ENCODE measurements around the gene SHMT1. TPM values are rescaled to one million over a fixed set of nuclear protein-coding genes. Genes with fewer than 3 reads are reported as not detected.

SHMT1 gene
- total RNA-seq, 6 experiments from 2014 or later: 7.9 to 18.5 (median 16.2) TPM

GRCh38 chr17:18285296-18285695 is 78.1 kb downstream of the SHMT1 start:
- Mint-ChIP-seq H3K36me3 (ENCODE audit: low read depth) (peaks cover 30% of the 10 kb centered on the region), H3K4me1 (ENCODE audit: low read depth) (no peaks in the 10 kb centered on the region), H3K9me3 (no peaks in the 10 kb centered on the region), H3K27me3 (ENCODE audit: insufficient read depth) (no peaks in the 10 kb centered on the region; the same call in 1 of the 2 replicates), H3K4me3 (no peak overlapping the region), H3K27ac (no peak overlapping the region)
- no peak for DNase-seq
- no peak for TF ChIP-seq CTCF (IDR thresholded peaks at IDR 0.05)

- H3K36me3 Mint-ChIP-seq (ENCODE audit: low read depth): peaks cover 16% of the 10 kb centered on the region
- TF ChIP-seq CTCF (IDR thresholded peaks at IDR 0.05): no peak
- no peaks in the 10 kb centered on the region; the same call in 1 of the 2 replicates for H3K27me3 Mint-ChIP-seq (ENCODE audit: insufficient read depth)
- DNase-seq: no peak
- no peak overlapping the region for H3K4me3 Mint-ChIP-seq
- H3K27ac Mint-ChIP-seq: no peak overlapping the region
- H3K9me3 Mint-ChIP-seq: no peaks in the 10 kb centered on the region
- H3K4me1 Mint-ChIP-seq (ENCODE audit: low read depth): no peaks in the 10 kb centered on the region
Observed at GRCh38 chr17:18281788-18282187, 81.6 kb downstream of the SHMT1 start.

- Mint-ChIP-seq H3K27ac (no peak overlapping the region), H3K9me3 (no peaks in the 10 kb centered on the region), H3K27me3 (ENCODE audit: insufficient read depth) (no peaks in the 10 kb centered on the region; the same call in 1 of the 2 replicates), H3K4me3 (no peak overlapping the region), H3K4me1 (ENCODE audit: low read depth) (no peaks in the 10 kb centered on the region), H3K36me3 (ENCODE audit: low read depth) (peaks cover 18% of the 10 kb centered on the region)
- TF ChIP-seq CTCF (IDR thresholded peaks at IDR 0.05): no peak
- DNase-seq: no peak
Observed at GRCh38 chr17:18280766-18281371, 82.5 kb downstream of the SHMT1 start.

GRCh38 chr17:18280249-18280648 is 83.1 kb downstream of the SHMT1 start:
- Mint-ChIP-seq H3K4me1 (ENCODE audit: low read depth) (no peaks in the 10 kb centered on the region), H3K9me3 (no peaks in the 10 kb centered on the region), H3K27me3 (ENCODE audit: insufficient read depth) (no peaks in the 10 kb centered on the region; the same call in 1 of the 2 replicates), H3K36me3 (ENCODE audit: low read depth) (peaks cover 13% of the 10 kb centered on the region), H3K27ac (no peak overlapping the region), H3K4me3 (no peak overlapping the region)
- no peak for DNase-seq
- TF ChIP-seq CTCF (IDR thresholded peaks at IDR 0.05): no peak

GRCh38 chr17:18278867-18279266 is 84.5 kb downstream of the SHMT1 start:
- Mint-ChIP-seq H3K9me3 (no peaks in the 10 kb centered on the region), H3K27ac (no peak overlapping the region; the same call in 1 of the 2 replicates), H3K4me3 (no peak overlapping the region), H3K36me3 (ENCODE audit: low read depth) (peaks cover 12% of the 10 kb centered on the region; the same call in 1 of the 2 replicates), H3K27me3 (ENCODE audit: insufficient read depth) (no peaks in the 10 kb centered on the region; the same call in 1 of the 2 replicates), H3K4me1 (ENCODE audit: low read depth) (no peaks in the 10 kb centered on the region)
- no peak for DNase-seq
- TF ChIP-seq CTCF (IDR thresholded peaks at IDR 0.05): no peak

Small RNA genes lying within 50 kb of the gene (microRNA-seq; reads per million reads assigned to microRNA genes)
- gene MIR6778: not detected

Other genes starting within 250 kb of the SHMT1 start
- 100 to 1,000 TPM in 3 of 6 experiments, 10 to 100 TPM in 3; 90.2 to 117 (median 103) TPM for gene ALKBH5, start 179.7 kb downstream of the SHMT1 start, total RNA-seq (2021; fragmentation: NEBNext Ultra II Directional; extraction: Animal tissue kit (Norgen Biotek cat#: 25700))
- 10 to 100 TPM; 38.0 to 50.8 (median 41.0) TPM for gene LLGL1, start 137.9 kb downstream of the SHMT1 start, total RNA-seq (2021; fragmentation: NEBNext Ultra II Directional; extraction: Animal tissue kit (Norgen Biotek cat#: 25700))
- gene FLII, start 104.8 kb downstream of the SHMT1 start, total RNA-seq (2021; fragmentation: NEBNext Ultra II Directional; extraction: Animal tissue kit (Norgen Biotek cat#: 25700)): 100 to 1,000 TPM; 347 to 472 (median 438) TPM
- 10 to 100 TPM; 13.3 to 19.9 (median 16.6) TPM for gene MIEF2, start 102.9 kb downstream of the SHMT1 start, total RNA-seq (2021; fragmentation: NEBNext Ultra II Directional; extraction: Animal tissue kit (Norgen Biotek cat#: 25700))
- gene TOP3A, start 48.6 kb downstream of the SHMT1 start, total RNA-seq (2021; fragmentation: NEBNext Ultra II Directional; extraction: Animal tissue kit (Norgen Biotek cat#: 25700)): 10 to 100 TPM; 23.0 to 26.4 (median 24.0) TPM
- 10 to 100 TPM; 13.9 to 16.9 (median 15.5) TPM for gene SMCR8, start 48.3 kb downstream of the SHMT1 start, total RNA-seq (2021; fragmentation: NEBNext Ultra II Directional; extraction: Animal tissue kit (Norgen Biotek cat#: 25700))
- gene EVPLL, start 14.2 kb upstream of the SHMT1 start, total RNA-seq (2021; fragmentation: NEBNext Ultra II Directional; extraction: Animal tissue kit (Norgen Biotek cat#: 25700)): not detected
- under 1 TPM in 2 of 6 experiments, not detected in 4; 0.17 to 0.23 TPM for gene LGALS9C, start 113.2 kb upstream of the SHMT1 start, total RNA-seq (2021; fragmentation: NEBNext Ultra II Directional; extraction: Animal tissue kit (Norgen Biotek cat#: 25700))